Choroid plexus epithelial cell (primary cell): Measurements from ENCODE around the gene FSHR.

ENCODE experiments used
- DNase-seq: peaks from one replicate; pipeline ENCODE4 v3.0.0-alpha.2; 2010; ENCODE audit warnings: low read depth
- H3K4me3 ChIP-seq: 2 replicates; pipeline ENCODE4 v1.5.1; 2011; ENCODE audit warnings: low read depth, mild to moderate bottlenecking, control low read depth, low read length, moderate library complexity
- TF ChIP-seq, protein P1 (sequence below): conservative IDR thresholded peaks from 2 replicates; pipeline ENCODE4 v1.5.1; 2011; ENCODE audit warnings: low read depth, mild to moderate bottlenecking, control low read depth, inconsistent platforms, low read length, moderate library complexity

Gene FSHR

GRCh38 chr2:49000695-49001094 lies 153.6 kb downstream of the FSHR start:
- no peak overlapping the region for H3K4me3 ChIP-seq
- TF ChIP-seq, protein P1, sequence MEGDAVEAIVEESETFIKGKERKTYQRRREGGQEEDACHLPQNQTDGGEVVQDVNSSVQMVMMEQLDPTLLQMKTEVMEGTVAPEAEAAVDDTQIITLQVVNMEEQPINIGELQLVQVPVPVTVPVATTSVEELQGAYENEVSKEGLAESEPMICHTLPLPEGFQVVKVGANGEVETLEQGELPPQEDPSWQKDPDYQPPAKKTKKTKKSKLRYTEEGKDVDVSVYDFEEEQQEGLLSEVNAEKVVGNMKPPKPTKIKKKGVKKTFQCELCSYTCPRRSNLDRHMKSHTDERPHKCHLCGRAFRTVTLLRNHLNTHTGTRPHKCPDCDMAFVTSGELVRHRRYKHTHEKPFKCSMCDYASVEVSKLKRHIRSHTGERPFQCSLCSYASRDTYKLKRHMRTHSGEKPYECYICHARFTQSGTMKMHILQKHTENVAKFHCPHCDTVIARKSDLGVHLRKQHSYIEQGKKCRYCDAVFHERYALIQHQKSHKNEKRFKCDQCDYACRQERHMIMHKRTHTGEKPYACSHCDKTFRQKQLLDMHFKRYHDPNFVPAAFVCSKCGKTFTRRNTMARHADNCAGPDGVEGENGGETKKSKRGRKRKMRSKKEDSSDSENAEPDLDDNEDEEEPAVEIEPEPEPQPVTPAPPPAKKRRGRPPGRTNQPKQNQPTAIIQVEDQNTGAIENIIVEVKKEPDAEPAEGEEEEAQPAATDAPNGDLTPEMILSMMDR: no peak
- no peak for DNase-seq

DNA sequence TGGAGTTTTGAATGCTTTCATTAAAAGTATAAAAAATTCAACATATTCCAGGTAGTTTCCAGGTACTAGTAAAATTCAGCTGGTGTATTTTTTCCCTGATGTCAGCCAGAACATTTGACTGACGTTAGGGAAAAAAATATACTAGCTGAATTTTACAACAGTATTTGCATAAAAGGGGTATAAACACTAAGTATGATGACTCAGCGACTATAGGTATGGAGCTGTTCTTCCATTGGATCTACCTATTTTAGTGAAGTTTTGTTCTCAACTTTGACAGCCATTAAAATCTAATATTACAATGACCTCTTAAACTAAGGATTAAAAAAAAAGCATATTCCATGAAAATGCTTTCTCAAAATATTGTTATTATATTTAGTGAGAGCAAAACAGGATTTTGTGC lies 155.9 kb downstream of the FSHR start:
- no peak for DNase-seq
- TF ChIP-seq, protein P1: no peak
- no peak overlapping the region for H3K4me3 ChIP-seq

DNA sequence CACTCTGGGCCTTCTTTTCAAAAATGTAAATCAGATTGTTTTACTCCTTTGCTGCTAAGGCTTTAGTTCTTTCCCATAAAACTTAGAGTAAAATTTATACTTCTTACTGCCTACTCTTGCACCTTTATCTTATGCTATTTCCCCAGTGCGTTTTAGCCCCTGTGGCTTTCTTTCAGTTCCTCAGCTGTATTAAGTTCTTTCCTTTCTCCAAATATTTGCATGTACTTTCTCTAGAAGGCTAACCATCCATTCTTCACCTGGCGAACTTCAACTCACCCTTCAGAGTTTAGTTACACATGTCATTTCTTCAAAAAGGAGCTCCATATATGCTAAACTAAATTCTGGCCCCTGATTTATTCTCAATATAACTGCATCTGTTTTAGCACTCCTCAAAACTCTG lies 160.7 kb downstream of the FSHR start:
- DNase-seq: no peak
- H3K4me3 ChIP-seq: no peak overlapping the region
- TF ChIP-seq, protein P1: no peak

DNA sequence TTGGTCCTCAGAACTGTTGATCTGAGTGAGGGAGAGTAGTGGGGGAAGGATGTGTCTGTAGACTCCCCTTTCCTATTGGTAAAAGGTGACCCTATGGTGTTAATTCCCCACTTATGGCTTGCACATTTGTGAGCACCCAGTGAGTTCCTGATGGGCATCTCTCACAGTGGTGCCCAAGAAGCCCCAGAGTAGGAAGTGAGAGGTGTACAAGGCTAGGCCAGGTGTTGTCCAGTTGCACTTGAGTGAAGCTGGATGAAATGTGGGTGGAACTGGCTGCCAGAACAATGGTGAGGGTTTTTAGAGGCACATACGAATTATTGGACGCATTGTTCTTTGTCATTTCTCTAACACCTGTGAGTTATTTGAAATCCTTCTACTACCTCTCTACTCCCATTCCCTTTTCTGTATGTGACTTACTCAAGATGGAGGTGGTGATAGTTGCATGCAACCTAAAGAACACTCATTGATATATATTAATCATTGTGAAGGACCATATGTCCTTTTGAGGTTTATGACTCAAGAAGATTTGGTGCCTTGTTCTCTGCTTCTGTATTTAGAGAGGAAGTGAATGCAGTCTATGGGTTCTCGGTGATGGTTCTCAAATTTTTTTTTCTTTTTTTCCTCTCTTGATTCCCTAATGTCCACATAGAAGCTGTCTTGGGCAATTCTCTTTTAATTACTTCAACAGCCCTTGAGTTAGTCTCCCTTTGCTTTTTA lies 162.7 kb downstream of the FSHR start:
- TF ChIP-seq, protein P1: no peak
- no peak overlapping the region for H3K4me3 ChIP-seq

DNA sequence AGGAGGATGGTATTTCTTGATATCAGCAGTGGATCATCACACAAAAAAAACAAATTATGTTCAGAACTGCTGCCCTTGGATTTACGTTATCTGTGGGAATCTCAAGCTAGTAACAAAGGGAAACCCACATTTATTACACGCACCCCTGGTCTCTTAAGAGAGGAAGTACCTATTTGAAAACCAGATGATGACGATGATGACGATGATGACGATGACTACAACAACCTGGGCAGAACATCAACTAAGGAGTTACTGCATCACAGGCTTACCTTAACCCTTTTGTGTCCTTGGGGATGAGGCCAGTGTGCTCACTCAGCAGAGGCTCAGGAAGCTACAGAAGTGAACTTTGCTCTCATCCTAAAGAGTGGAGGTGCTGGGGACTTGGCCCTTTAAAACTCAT lies 169.4 kb downstream of the FSHR start:
- no peak for DNase-seq
- TF ChIP-seq, protein P1: no peak
- no peak overlapping the region for H3K4me3 ChIP-seq

More for the DNA sequence above, 162.7 kb downstream of the FSHR start:
- no peak for DNase-seq

DNA sequence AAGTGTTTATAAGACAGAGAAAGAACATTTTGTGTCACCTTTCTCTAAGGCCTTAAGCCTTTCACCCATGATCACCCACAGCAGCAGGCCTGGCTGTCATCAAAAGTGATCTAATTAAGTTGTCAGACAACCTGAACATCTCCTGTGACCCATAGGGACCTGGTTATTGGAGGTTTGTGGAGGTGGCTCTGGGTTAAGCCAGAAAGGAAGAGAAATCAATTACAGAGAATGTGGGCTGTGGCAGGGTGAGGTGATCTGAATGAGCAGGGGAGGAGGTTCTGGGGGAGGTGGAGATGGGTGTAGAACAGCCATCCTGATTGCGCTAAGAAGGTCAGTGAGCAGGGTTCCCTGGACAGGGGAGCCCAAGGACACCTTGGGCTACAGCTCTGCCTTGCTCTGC lies 170.8 kb downstream of the FSHR start:
- no peak overlapping the region for H3K4me3 ChIP-seq
- TF ChIP-seq, protein P1: no peak
- DNase-seq: no peak

GRCh38 chr2:48982887-48983435 lies 171.4 kb downstream of the FSHR start:
- DNase-seq: no peak
- TF ChIP-seq, protein P1: no peak

More at GRCh38 chr2:48982887-48983435, 171.4 kb downstream of the FSHR start:
- H3K4me3 ChIP-seq: no peak overlapping the region
